ENCODE results near the gene PFKP.

PFKP gene
- long read RNA-seq, donor 1, transcript PFKP-203 (22 exons, 2,654 nt) = major isoform, 9 of 41 reads
- long read RNA-seq, donor 1, partial matches to known transcripts = 31 of 41 reads
- long read RNA-seq, donor 1, other reads (novel, unspliced or antisense) = 0 of 41 reads
- long read RNA-seq, donor 2, partial matches to known transcripts = 0 of 4 reads
- long read RNA-seq, donor 2, other reads (novel, unspliced or antisense) = 0 of 4 reads
- long read RNA-seq, donor 3, partial matches to known transcripts = 6 of 7 reads
- long read RNA-seq, donor 3, other reads (novel, unspliced or antisense) = 0 of 7 reads
- long read RNA-seq, donor 4, partial matches to known transcripts = 8 of 12 reads
- long read RNA-seq, donor 4, other reads (novel, unspliced or antisense) = 0 of 12 reads
- long read RNA-seq, donor 5, transcript PFKP-203 (22 exons, 2,654 nt) = major isoform, 5 of 20 reads
- long read RNA-seq, donor 5, partial matches to known transcripts = 14 of 20 reads
- long read RNA-seq, donor 5, other reads (novel, unspliced or antisense) = 0 of 20 reads
- long read RNA-seq, donor 6, transcript PFKP-203 (22 exons, 2,654 nt) = major isoform, 5 of 24 reads
- long read RNA-seq, donor 6, partial matches to known transcripts = 19 of 24 reads
- long read RNA-seq, donor 6, other reads (novel, unspliced or antisense) = 0 of 24 reads
- long read RNA-seq, donor 7, partial matches to known transcripts = 20 of 26 reads
- long read RNA-seq, donor 7, other reads (novel, unspliced or antisense) = 0 of 26 reads
- long read RNA-seq, donor 8, transcript PFKP-203 (22 exons, 2,654 nt) = major isoform, 6 of 6 reads
- long read RNA-seq, donor 8, partial matches to known transcripts = 0 of 6 reads
- long read RNA-seq, donor 8, other reads (novel, unspliced or antisense) = 0 of 6 reads

GRCh38 chr10:3067118-3067858 lies at the start of gene PFKP:
Gene PFKP (plus strand): TSS chr10:3067548. CDS start chr10:3067596, 48 bp downstream.
- DNase-seq = peak; percentile 54

- no peak for DNase-seq
Measured at GRCh38 chr10:3018247-3018646, 49.1 kb upstream of the PFKP start.

GRCh38 chr10:3020311-3020710 lies 47.0 kb upstream of the PFKP start:
- no peak for DNase-seq

- no peak for DNase-seq
Measured at GRCh38 chr10:3020881-3021280, 46.5 kb upstream of the PFKP start.

- no peak for DNase-seq
Measured at GRCh38 chr10:3022027-3022426, 45.3 kb upstream of the PFKP start.

GRCh38 chr10:3023892-3024291 lies 43.5 kb upstream of the PFKP start:
- no peak for DNase-seq

- DNase-seq = no peak
Measured at GRCh38 chr10:3025026-3025683, 42.2 kb upstream of the PFKP start.

- DNase-seq = no peak
Measured at GRCh38 chr10:3027866-3028265, 39.5 kb upstream of the PFKP start.

- DNase-seq = no peak
Measured at GRCh38 chr10:3028441-3028840, 38.9 kb upstream of the PFKP start.

- DNase-seq = no peak
Measured at GRCh38 chr10:3030765-3031164, 36.6 kb upstream of the PFKP start.

GRCh38 chr10:3031490-3031889 lies 35.9 kb upstream of the PFKP start:
- DNase-seq = no peak

GRCh38 chr10:3033925-3034324 lies 33.4 kb upstream of the PFKP start:
- DNase-seq = no peak

GRCh38 chr10:3034616-3035015 lies 32.7 kb upstream of the PFKP start:
- DNase-seq = no peak

GRCh38 chr10:3036155-3037021 lies 31.0 kb upstream of the PFKP start:
- DNase-seq = no peak

GRCh38 chr10:3037182-3037581 lies 30.2 kb upstream of the PFKP start:
- DNase-seq = no peak

- no peak for DNase-seq
Measured at GRCh38 chr10:3040069-3040468, 27.3 kb upstream of the PFKP start.

GRCh38 chr10:3042589-3042988 lies 24.8 kb upstream of the PFKP start:
- DNase-seq = no peak

- peak; percentile 48 for DNase-seq
Measured at GRCh38 chr10:3043512-3044368, 23.6 kb upstream of the PFKP start.

GRCh38 chr10:3045471-3046209 lies 21.7 kb upstream of the PFKP start:
- no peak for DNase-seq
